OCI-LY7 (cell line): ENCODE results near the gene ANKS1A. TPM values are rescaled to one million over a fixed set of nuclear protein-coding genes. Genes with fewer than 3 reads are reported as not detected.

Source experiments
- BruUV-seq: library from RNA; stranded (reverse); fragments of 400-500 nt; replicated peaks from 2 replicates; lab custom pipeline; 2021; lab: Mats Ljungman, UMichigan
- CTCF ChIA-PET: fragments of 300-600 bp; sonication (Branson Sonifier 250); formaldehyde crosslinking; loops from one replicate; lab custom pipeline; 2022; ENCODE audit warnings: antibody characterized with exemption; ENCODE audit not compliant: unreplicated experiment; lab: Charles Lee
- POLR2A ChIA-PET: fragments of 300-600 bp; sonication (Branson Sonifier 250); formaldehyde crosslinking; loops from one replicate; lab custom pipeline; 2022; ENCODE audit warnings: antibody characterized with exemption; lab: Charles Lee
- DNase-seq: peaks from one replicate; pipeline ENCODE4 v3.0.0-alpha.2; 2015; ENCODE audit warnings: low spot score
- H2AFZ ChIP-seq: fragments of 200-600 bp; sonication (generic), shearing (Covaris generic); 2 replicates; pipeline ENCODE4 v1.6.1; 2014; ENCODE audit warnings: mild to moderate bottlenecking, antibody characterized with exemption, low read length, moderate library complexity
- H3K27ac ChIP-seq: fragments of 200-600 bp; sonication (generic); 2 replicates; pipeline ENCODE4 v1.5.1; 2014; ENCODE audit warnings: mixed run types, low read depth, mild to moderate bottlenecking, moderate library complexity, low read length, inconsistent platforms; ENCODE audit not compliant: poor library complexity, severe bottlenecking
- H3K36me3 ChIP-seq: fragments of 200-600 bp; sonication (generic); 2 replicates; pipeline ENCODE4 v1.6.1; 2014; ENCODE audit warnings: mild to moderate bottlenecking, antibody characterized with exemption, low read length, moderate library complexity, mixed read lengths; ENCODE audit not compliant: insufficient read depth
- H3K4me1 ChIP-seq: fragments of 200-600 bp; sonication (generic); 2 replicates; pipeline ENCODE4 v1.5.1; 2014; ENCODE audit warnings: mild to moderate bottlenecking, low read length; ENCODE audit not compliant: insufficient read depth, poor library complexity, severe bottlenecking
- H3K4me2 ChIP-seq: fragments of 200-600 bp; sonication (generic); 2 replicates; pipeline ENCODE4 v1.6.1; 2014; ENCODE audit warnings: mild to moderate bottlenecking, low read length
- H3K4me3 ChIP-seq: fragments of 200-600 bp; sonication (generic); 2 replicates; pipeline ENCODE4 v1.5.1; 2014; ENCODE audit warnings: mild to moderate bottlenecking, low read depth, low read length; ENCODE audit not compliant: poor library complexity, severe bottlenecking
- H3K79me2 ChIP-seq: fragments of 200-600 bp; sonication (generic); 2 replicates; pipeline ENCODE4 v1.6.1; 2016; ENCODE audit warnings: low read depth, mild to moderate bottlenecking, low read length, moderate library complexity, mixed read lengths; ENCODE audit not compliant: insufficient read depth
- H3K9me2 ChIP-seq: fragments of 200-600 bp; sonication (generic); 2 replicates; pipeline ENCODE4 v1.6.1; 2016; ENCODE audit warnings: mild to moderate bottlenecking, low read length, mixed read lengths; ENCODE audit not compliant: insufficient read depth
- H3K9me3 ChIP-seq: fragments of 200-600 bp; sonication (generic); 2 replicates; pipeline ENCODE4 v1.6.1; 2014; ENCODE audit warnings: mild to moderate bottlenecking, mixed run types, low read length, mixed read lengths
- H4K20me1 ChIP-seq: fragments of 200-600 bp; sonication (generic); 2 replicates; pipeline ENCODE4 v1.6.1; 2014; ENCODE audit warnings: mild to moderate bottlenecking, antibody characterized with exemption, low read length, moderate library complexity, mixed read lengths; ENCODE audit not compliant: insufficient read depth
- CTCF ChIP-seq: fragments of 200-600 bp; sonication (generic); conservative IDR thresholded peaks from 2 replicates; pipeline ENCODE4 v1.5.1; 2014; ENCODE audit warnings: mild to moderate bottlenecking, antibody characterized with exemption, low read length, moderate library complexity, mixed read lengths
- EZH2phosphoT487 ChIP-seq: fragments of 200-600 bp; sonication (generic); IDR thresholded peaks from 2 replicates; pipeline ENCODE4 v1.6.1; 2018; ENCODE audit warnings: low read depth, borderline replicate concordance, mild to moderate bottlenecking, mixed run types, antibody characterized with exemption, low read length, moderate library complexity, mixed read lengths
- intact Hi-C: fragments of 100-400 bp; cut with micrococcal nuclease; formaldehyde crosslinking; loops from one replicate; pipeline ENCODE4 v1.10.0; 2022; ENCODE audit not compliant: unreplicated experiment
- total RNA-seq, 2 experiments: library from RNA; depleted of rRNA in 1 of 2; stranded (reverse); fragments of >200 nt in 1 of 2; shearing (Covaris generic) in 1 of 2; gene quantifications; 2 replicates each; pipeline ENCODE4 v1.2.3, GENCODE V29; 2014 to 2022

The ANKS1A gene
- total RNA-seq, 2 experiments from 2014 or later = 7.8 to 13.8 TPM

GRCh38 chr6:35108309-35108885, 219.3 kb downstream of the ANKS1A start:
- no peaks in the 10 kb centered on the region for H3K79me2 ChIP-seq
- H4K20me1 ChIP-seq = no peaks in the 10 kb centered on the region
- intact Hi-C loops = no loop called here
- H3K27ac ChIP-seq = no peak overlapping the region
- no peak overlapping the region for H2AFZ ChIP-seq
- ChIA-PET POLR2A (interaction anchor here (0.6 kb wide), 1 partner anchor 248 kb away, joined by 3 read pairs; no protein-coding TSS in a partner anchor), CTCF (no interaction called here)
- no peak for DNase-seq
- H3K4me2 ChIP-seq = no peak overlapping the region
- TF ChIP-seq CTCF (no peak), EZH2phosphoT487 (no peak)
- no peaks in the 10 kb centered on the region for H3K4me1 ChIP-seq
- BruUV-seq = no TSS peak
- H3K36me3 ChIP-seq = no peaks in the 10 kb centered on the region
- no peaks in the 10 kb centered on the region for H3K9me3 ChIP-seq
- no peaks in the 10 kb centered on the region for H3K9me2 ChIP-seq
- H3K4me3 ChIP-seq = no peak overlapping the region

GRCh38 chr6:35120746-35121145, 231.7 kb downstream of the ANKS1A start:
- POLR2A ChIA-PET = no interaction called here
- Histone ChIP-seq H4K20me1 (no peaks in the 10 kb centered on the region), H3K4me2 (no peak overlapping the region), H3K4me3 (no peak overlapping the region), H3K27ac (no peak overlapping the region), H2AFZ (no peak overlapping the region), H3K4me1 (no peaks in the 10 kb centered on the region), H3K9me2 (no peaks in the 10 kb centered on the region), H3K9me3 (no peaks in the 10 kb centered on the region), H3K79me2 (no peaks in the 10 kb centered on the region), H3K36me3 (no peaks in the 10 kb centered on the region)
- no peak for DNase-seq
- BruUV-seq = no TSS peak
- TF ChIP-seq CTCF (no peak), EZH2phosphoT487 (no peak)
- intact Hi-C loops = no loop called here
- CTCF ChIA-PET = no interaction called here

- Histone ChIP-seq H3K27ac (no peak overlapping the region), H3K36me3 (no peaks in the 10 kb centered on the region), H3K4me1 (no peaks in the 10 kb centered on the region), H4K20me1 (no peaks in the 10 kb centered on the region), H3K9me2 (no peaks in the 10 kb centered on the region), H2AFZ (no peak overlapping the region), H3K4me2 (no peak overlapping the region), H3K9me3 (no peaks in the 10 kb centered on the region), H3K79me2 (no peaks in the 10 kb centered on the region), H3K4me3 (no peak overlapping the region)
- no peak for TF ChIP-seq CTCF
- no peak for TF ChIP-seq EZH2phosphoT487
- intact Hi-C loops = no loop called here
- BruUV-seq = no TSS peak
- ChIA-PET CTCF (no interaction called here), POLR2A (interaction anchor here (0.5 kb wide), 1 partner anchor 30 kb away, joined by 3 read pairs; no protein-coding TSS in a partner anchor)
- no peak for DNase-seq
These were observed 235.3 kb downstream of the ANKS1A start for GRCh38 chr6:35124356-35124755.
